Keratinocyte (primary cell): ENCODE measurements around the gene SLC36A2. TPM values are rescaled to one million over a fixed set of nuclear protein-coding genes. Genes with fewer than 3 reads are reported as not detected.

Experiments used
- DNase-seq: peaks from one replicate; pipeline ENCODE4 v3.0.0-alpha.2; 2011; ENCODE audit warnings: low read depth, missing footprints, low spot score
- FAIRE-seq: peaks from 2 replicates; lab custom pipeline; 2011; peaks lifted over from hg19 to GRCh38; lab: Jason Lieb, UNC
- H2AFZ ChIP-seq: 2 replicates; pipeline ENCODE4 v1.6.0; 2012; ENCODE audit warnings: low read length, control low read depth, inconsistent platforms; ENCODE audit not compliant: control insufficient read depth
- H3K27ac ChIP-seq: 2 replicates; pipeline ENCODE4 v1.5.1; 2011; ENCODE audit warnings: low read length; ENCODE audit not compliant: control insufficient read depth, insufficient read depth
- H3K27me3 ChIP-seq: 3 replicates; pipeline ENCODE4 v1.6.0; 2011; ENCODE audit warnings: low read length; ENCODE audit not compliant: control insufficient read depth, insufficient read depth; ENCODE audit errors: extremely low read depth
- H3K36me3 ChIP-seq, 2 experiments: 2 replicates in 1 of 2; 3 replicates in 1 of 2; pipeline ENCODE4 v1.5.1; 2011; ENCODE audit warnings: low read length in 2 of 2, mild to moderate bottlenecking in 1 of 2; ENCODE audit not compliant: control insufficient read depth in 2 of 2, insufficient read depth in 2 of 2; ENCODE audit errors: extremely low read depth in 1 of 2
- H3K4me1 ChIP-seq: 3 replicates; pipeline ENCODE4 v1.5.1; 2011; ENCODE audit warnings: low read length; ENCODE audit not compliant: control insufficient read depth, insufficient read depth; ENCODE audit errors: extremely low read depth
- H3K4me2 ChIP-seq: 3 replicates; pipeline ENCODE4 v1.6.0; 2011; ENCODE audit warnings: low read depth, low read length; ENCODE audit not compliant: control insufficient read depth, insufficient read depth; ENCODE audit errors: extremely low read depth
- H3K4me3 ChIP-seq, 3 experiments: fragments of 200-600 bp in 1 of 3; sonication (generic) in 1 of 3; 2 replicates in 2 of 3; 3 replicates in 1 of 3; pipeline ENCODE4 v1.5.1; 2011 to 2016; ENCODE audit warnings: low read length in 3 of 3, mild to moderate bottlenecking in 3 of 3, control low read depth in 2 of 3, inconsistent platforms in 1 of 3, low read depth in 1 of 3, mixed read lengths in 1 of 3, mixed run types in 1 of 3, moderate library complexity in 1 of 3; ENCODE audit not compliant: control insufficient read depth in 2 of 3, insufficient read depth in 2 of 3; ENCODE audit errors: extremely low read depth in 1 of 3
- H3K79me2 ChIP-seq: 2 replicates; pipeline ENCODE4 v1.6.0; 2012; ENCODE audit warnings: low read length; ENCODE audit not compliant: control insufficient read depth, insufficient read depth
- H3K9ac ChIP-seq: 3 replicates; pipeline ENCODE4 v1.6.0; 2011; ENCODE audit warnings: low read length; ENCODE audit not compliant: control insufficient read depth, insufficient read depth; ENCODE audit errors: extremely low read depth
- H3K9me1 ChIP-seq: 3 replicates; pipeline ENCODE4 v1.6.0; 2011; ENCODE audit warnings: low read length; ENCODE audit not compliant: control insufficient read depth, insufficient read depth; ENCODE audit errors: extremely low read depth
- H3K9me3 ChIP-seq: 2 replicates; pipeline ENCODE4 v1.5.1; 2012; ENCODE audit warnings: low read depth, low read length; ENCODE audit not compliant: control insufficient read depth
- H4K20me1 ChIP-seq: 3 replicates; pipeline ENCODE4 v1.6.0; 2011; ENCODE audit warnings: low read length; ENCODE audit not compliant: control insufficient read depth, insufficient read depth; ENCODE audit errors: extremely low read depth
- CTCF ChIP-seq, 3 experiments: IDR thresholded peaks in 1 of 3; conservative IDR thresholded peaks in 1 of 3; optimal IDR thresholded peaks in 1 of 3; 2 replicates in 2 of 3; 3 replicates in 1 of 3; pipeline versions ENCODE3 to v1.5.1; 2011; ENCODE audit warnings: low read length in 3 of 3, mild to moderate bottlenecking in 3 of 3, moderate library complexity in 2 of 3, control low read depth in 1 of 3, inconsistent platforms in 1 of 3; ENCODE audit not compliant: insufficient read depth in 2 of 3; ENCODE audit errors: extremely low read depth in 1 of 3
- EZH2 ChIP-seq: IDR thresholded peaks from one replicate; pipeline ENCODE4 v1.6.1; 2012; ENCODE audit warnings: inconsistent platforms, mild to moderate bottlenecking, low read length, moderate library complexity
- dilution Hi-C: fragments of 300-500 bp; cut with MboI; formaldehyde crosslinking; loops from one replicate; pipeline ENCODE4 v1.7.0; 2020; ENCODE audit warnings: low sequenced_read_pairs; ENCODE audit not compliant: extremely low pct_ligation_motif_present
- polyA plus RNA-seq, 5 experiments: library from polyadenylated mRNA; depleted of rRNA in 3 of 5; stranded (reverse) in 3 of 5; stranded (forward) in 1 of 5; unstranded in 1 of 5; fragments of >200 nt; gene quantifications; 1 replicate in 1 of 5; 2 replicates in 3 of 5; 3 replicates in 1 of 5; pipeline versions ENCODE4 v1.2.1 to v1.2.3, GENCODE V29; 2011 to 2012; ENCODE audit warnings: missing spikeins in 2 of 5, low read depth in 1 of 5, low replicate concordance in 1 of 5

The SLC36A2 gene
- polyA plus RNA-seq, 1 donor (not counting 4 experiments of a cell fraction or from before 2014, with no cell fraction given) = not detected

DNA sequence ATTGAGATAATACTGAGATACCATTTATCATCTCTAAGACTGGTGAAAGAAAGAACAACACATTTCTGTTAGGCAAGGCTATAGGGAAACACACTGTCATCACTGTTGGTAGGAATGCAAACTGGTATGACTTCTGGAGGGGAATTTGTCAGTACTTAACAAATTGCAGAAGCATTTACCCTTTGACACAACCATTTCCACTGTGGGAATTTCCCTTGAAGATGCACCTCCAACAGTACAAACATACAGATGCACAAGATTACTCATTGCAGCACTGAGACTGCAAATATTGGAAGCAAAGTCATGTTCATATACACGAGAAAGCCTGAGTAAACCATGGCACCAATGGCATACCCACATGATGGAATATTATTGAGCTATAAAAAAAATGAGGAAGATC lies 76.8 kb downstream of the SLC36A2 start:
- Histone ChIP-seq H3K27me3 (no peaks in the 10 kb centered on the region), H3K4me2 (no peak overlapping the region), H3K9me3 (no peaks in the 10 kb centered on the region), H3K27ac (no peak overlapping the region), H3K9ac (no peak overlapping the region), H3K4me1 (peaks cover 5% of the 10 kb centered on the region), H4K20me1 (no peaks in the 10 kb centered on the region), H2AFZ (no peak overlapping the region), H3K4me3 (no peak overlapping the region), H3K36me3 (peaks cover 24 to 28% of the 10 kb centered on the region in 2 experiments), H3K79me2 (peaks cover under 1% of the 10 kb centered on the region), H3K9me1 (no peaks in the 10 kb centered on the region)
- no peak for DNase-seq
- TF ChIP-seq EZH2 (no peak), CTCF (optimal IDR thresholded peaks at IDR 0.05 in 1 of 3, IDR thresholded peaks at IDR 0.05 in 1 of 3, conservative IDR thresholded peaks at IDR 0.05 in 1 of 3; ENCODE audit: extremely low read depth in 1 of 3, insufficient read depth in 2 of 3, low read length in 3 of 3) (no peak)
- peak; percentile 29 for FAIRE-seq
- dilution Hi-C loops = no loop called here

DNA sequence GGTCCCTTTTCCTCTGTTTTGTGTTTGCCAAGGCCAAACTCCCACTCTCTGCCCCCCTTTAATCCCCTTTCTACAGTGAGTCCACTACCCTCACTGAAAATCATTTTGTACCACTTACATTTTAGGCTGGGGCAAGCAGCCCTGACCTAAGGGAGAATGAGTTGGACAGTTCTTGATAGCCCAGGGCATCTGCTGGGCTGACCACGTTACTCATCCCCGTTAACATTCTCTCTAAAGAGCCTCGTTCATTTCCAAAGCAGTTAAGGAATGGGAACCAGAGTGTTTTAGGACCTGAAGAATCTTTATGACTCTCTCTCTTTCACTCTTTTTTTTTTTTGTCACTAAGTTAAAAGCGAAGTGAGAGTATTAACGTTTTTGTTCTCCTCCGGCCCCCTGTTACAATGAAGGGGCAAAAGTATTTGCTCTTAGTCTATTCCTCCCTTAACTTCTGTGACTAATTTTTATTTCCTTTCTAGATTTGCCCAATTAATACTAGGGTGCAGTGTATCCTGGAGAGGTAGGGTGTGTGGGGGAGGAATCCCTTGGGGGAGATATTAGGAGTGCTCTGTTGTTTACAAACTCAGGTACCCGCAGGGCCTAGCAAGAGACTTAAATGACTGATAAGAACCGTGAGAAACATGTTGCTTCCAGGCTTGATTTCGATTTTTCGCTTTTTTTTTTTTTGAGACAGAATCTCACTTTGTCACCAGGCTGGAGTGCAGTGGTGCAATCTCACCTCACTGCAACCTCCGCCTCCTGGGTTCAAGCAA lies 79.7 kb downstream of the SLC36A2 start:
- no peak for FAIRE-seq
- no peaks in the 10 kb centered on the region for H4K20me1 ChIP-seq
- peaks cover 24% of the 10 kb centered on the region for H3K4me1 ChIP-seq
- no peak overlapping the region for H3K4me3 ChIP-seq
- peaks cover 30 to 31% of the 10 kb centered on the region in 2 experiments for H3K36me3 ChIP-seq
- H3K4me2 ChIP-seq = no peak overlapping the region
- TF ChIP-seq CTCF (optimal IDR thresholded peaks at IDR 0.05 in 1 of 3, IDR thresholded peaks at IDR 0.05 in 1 of 3, conservative IDR thresholded peaks at IDR 0.05 in 1 of 3; ENCODE audit: extremely low read depth in 1 of 3, insufficient read depth in 2 of 3, low read length in 3 of 3) = no peak
- TF ChIP-seq EZH2 = no peak
- dilution Hi-C loops = no loop called here
- no peak overlapping the region for H2AFZ ChIP-seq
- no peaks in the 10 kb centered on the region for H3K9me1 ChIP-seq
- peaks cover 7% of the 10 kb centered on the region for H3K79me2 ChIP-seq
- no peaks in the 10 kb centered on the region for H3K27me3 ChIP-seq
- no peaks in the 10 kb centered on the region for H3K9me3 ChIP-seq
- no peak overlapping the region for H3K9ac ChIP-seq
- no peak for DNase-seq
- H3K27ac ChIP-seq = no peak overlapping the region

Other genes with a start within 250 kb of the SLC36A2 start
- 37.0 to 58.2 TPM (median 43.8 TPM) in 3 replicates for gene ANXA6, start 189.8 kb downstream of the SLC36A2 start, polyA plus RNA-seq
- gene CCDC69, start 123.5 kb downstream of the SLC36A2 start, polyA plus RNA-seq = 3.5 to 4.5 TPM (median 4.1 TPM) in 3 replicates
- 98.5 to 167 TPM (median 117 TPM) in 3 replicates for gene GM2A, start 94.4 kb downstream of the SLC36A2 start, polyA plus RNA-seq
- not detected in 3 replicates for gene SLC36A3, start 43.8 kb downstream of the SLC36A2 start, polyA plus RNA-seq
- 9.6 to 12.9 TPM (median 11.8 TPM) in 3 replicates for gene SLC36A1, start 100.0 kb upstream of the SLC36A2 start, polyA plus RNA-seq
- 35.0 to 58.0 TPM (median 51.5 TPM) in 3 replicates for gene FAT2, start 243.8 kb upstream of the SLC36A2 start, polyA plus RNA-seq